ENCODE results near the gene MICB.
"Not testable (repeated sequence)": the region's sequence is repeated elsewhere in the genome, so short reads cannot be mapped to it uniquely, and the experiment has no call there.

- TF ChIP-seq, protein P1, sequence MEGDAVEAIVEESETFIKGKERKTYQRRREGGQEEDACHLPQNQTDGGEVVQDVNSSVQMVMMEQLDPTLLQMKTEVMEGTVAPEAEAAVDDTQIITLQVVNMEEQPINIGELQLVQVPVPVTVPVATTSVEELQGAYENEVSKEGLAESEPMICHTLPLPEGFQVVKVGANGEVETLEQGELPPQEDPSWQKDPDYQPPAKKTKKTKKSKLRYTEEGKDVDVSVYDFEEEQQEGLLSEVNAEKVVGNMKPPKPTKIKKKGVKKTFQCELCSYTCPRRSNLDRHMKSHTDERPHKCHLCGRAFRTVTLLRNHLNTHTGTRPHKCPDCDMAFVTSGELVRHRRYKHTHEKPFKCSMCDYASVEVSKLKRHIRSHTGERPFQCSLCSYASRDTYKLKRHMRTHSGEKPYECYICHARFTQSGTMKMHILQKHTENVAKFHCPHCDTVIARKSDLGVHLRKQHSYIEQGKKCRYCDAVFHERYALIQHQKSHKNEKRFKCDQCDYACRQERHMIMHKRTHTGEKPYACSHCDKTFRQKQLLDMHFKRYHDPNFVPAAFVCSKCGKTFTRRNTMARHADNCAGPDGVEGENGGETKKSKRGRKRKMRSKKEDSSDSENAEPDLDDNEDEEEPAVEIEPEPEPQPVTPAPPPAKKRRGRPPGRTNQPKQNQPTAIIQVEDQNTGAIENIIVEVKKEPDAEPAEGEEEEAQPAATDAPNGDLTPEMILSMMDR (IDR thresholded peaks at IDR 0.05; ENCODE audit: insufficient read depth, low read length, poor library complexity, severe bottlenecking), result not testable (repeated sequence)
- TF ChIP-seq EZH2phosphoT487 (conservative IDR thresholded peaks at IDR 0.05; ENCODE audit: low read length), result not testable (repeated sequence)
Observed at GRCh38 chr6:31493550-31493874, 4.4 kb upstream of the MICB start.

Measured in SU-DHL-6 (cell line).